ENCODE measurements around the gene RAB37.

RAB37 gene

GRCh38 chr17:74764751-74765286, 27.8 kb downstream of the RAB37 start:
- DNase-seq, result no peak

- DNase-seq, result no peak
Observed at GRCh38 chr17:74766413-74766812, 29.4 kb downstream of the RAB37 start.

GRCh38 chr17:74767111-74767516, 30.1 kb downstream of the RAB37 start:
- DNase-seq, result no peak

GRCh38 chr17:74768069-74768762, 31.2 kb downstream of the RAB37 start:
- DNase-seq, result no peak

- DNase-seq, result no peak
Observed at GRCh38 chr17:74768763-74769114, 31.7 kb downstream of the RAB37 start.

GRCh38 chr17:74769266-74769855, 32.3 kb downstream of the RAB37 start:
- no peak for DNase-seq

GRCh38 chr17:74769856-74770497, 32.9 kb downstream of the RAB37 start:
- no peak for DNase-seq

GRCh38 chr17:74770498-74771318, 33.7 kb downstream of the RAB37 start:
- DNase-seq, result peak; percentile 68

- DNase-seq, result no peak
Observed at GRCh38 chr17:74771319-74771914, 34.4 kb downstream of the RAB37 start.

GRCh38 chr17:74772053-74772452, 35.0 kb downstream of the RAB37 start:
- DNase-seq, result no peak

GRCh38 chr17:74773414-74773813, 36.4 kb downstream of the RAB37 start:
- DNase-seq, result no peak

GRCh38 chr17:74773871-74774286, 36.8 kb downstream of the RAB37 start:
- no peak for DNase-seq

- no peak for DNase-seq
Observed at GRCh38 chr17:74775409-74776043, 38.5 kb downstream of the RAB37 start.

GRCh38 chr17:74776044-74776962, 39.2 kb downstream of the RAB37 start, which contains the start of gene NAT9:
Gene NAT9, minus strand, starts transcription at chr17:74776345. Its CDS starts 647 bp downstream, at chr17:74775698.
- peak; percentile 98 for DNase-seq

- DNase-seq, result no peak
Observed at GRCh38 chr17:74776990-74777389, 39.9 kb downstream of the RAB37 start.

- DNase-seq, result no peak
Observed at GRCh38 chr17:74777901-74778515, 41.0 kb downstream of the RAB37 start.

- DNase-seq, result no peak
Observed at GRCh38 chr17:74778960-74779359, 41.9 kb downstream of the RAB37 start.

- DNase-seq, result no peak
Observed at GRCh38 chr17:74779501-74779900, 42.4 kb downstream of the RAB37 start.

GRCh38 chr17:74779948-74780400, 42.9 kb downstream of the RAB37 start:
- DNase-seq, result no peak
